HUES48 (cell line): ENCODE results near the gene PRKD1.
A peak's percentile ranks its signal among the peaks of the same experiment; 100 is the strongest.
"Not testable (repeated sequence)": the region's sequence is repeated elsewhere in the genome, so short reads cannot be mapped to it uniquely, and the experiment has no call there.

Source experiments
- H3K27ac ChIP-seq: one replicate; pipeline ENCODE4 v1.7.0; 2013; ENCODE audit warnings: low read depth, low read length, inconsistent platforms
- H3K27me3 ChIP-seq: 2 replicates; pipeline ENCODE4 v1.6.1; 2013; ENCODE audit warnings: mild to moderate bottlenecking, low read length; ENCODE audit not compliant: control insufficient read depth, insufficient read depth
- H3K36me3 ChIP-seq: 2 replicates; pipeline ENCODE4 v1.6.1; 2013; ENCODE audit warnings: low read length; ENCODE audit not compliant: control insufficient read depth, insufficient read depth
- H3K4me1 ChIP-seq: 2 replicates; pipeline ENCODE4 v1.6.1; 2013; ENCODE audit warnings: mild to moderate bottlenecking, low read length; ENCODE audit not compliant: control insufficient read depth, insufficient read depth
- H3K4me3 ChIP-seq: 2 replicates; pipeline ENCODE4 v1.5.1; 2013; ENCODE audit warnings: mild to moderate bottlenecking, low read depth, low read length
- H3K9ac ChIP-seq: 2 replicates; pipeline ENCODE4 v1.6.1; 2013; ENCODE audit warnings: mild to moderate bottlenecking, low read depth, low read length, moderate library complexity
- H3K9me3 ChIP-seq: 2 replicates; pipeline ENCODE4 v1.6.1; 2013; ENCODE audit warnings: low read length; ENCODE audit not compliant: control insufficient read depth, insufficient read depth

PRKD1 gene

GRCh38 chr14:29799464-29800095 is 128.1 kb downstream of the PRKD1 start:
- H3K9me3 ChIP-seq, result no peaks in the 10 kb centered on the region

GRCh38 chr14:29798811-29799210 is 128.8 kb downstream of the PRKD1 start:
- no peaks in the 10 kb centered on the region for H3K9me3 ChIP-seq

More at GRCh38 chr14:29799464-29800095, 128.1 kb downstream of the PRKD1 start:
- H3K9ac ChIP-seq, result peak overlapping the region; percentile 0; the same call in 1 of the 2 replicates
- H3K4me3 ChIP-seq, result no peak overlapping the region
- H3K4me1 ChIP-seq, result peaks cover 35% of the 10 kb centered on the region
- H3K36me3 ChIP-seq, result no peaks in the 10 kb centered on the region
- H3K27ac ChIP-seq, result no peak overlapping the region
- no peaks in the 10 kb centered on the region for H3K27me3 ChIP-seq

GRCh38 chr14:29798108-29798663 is 129.5 kb downstream of the PRKD1 start:
- H3K4me1 ChIP-seq, result peaks cover 28% of the 10 kb centered on the region
- no peak overlapping the region for H3K9ac ChIP-seq
- no peak overlapping the region for H3K27ac ChIP-seq
- no peak overlapping the region for H3K4me3 ChIP-seq
- no peaks in the 10 kb centered on the region for H3K36me3 ChIP-seq
- H3K27me3 ChIP-seq, result no peaks in the 10 kb centered on the region
- H3K9me3 ChIP-seq, result no peaks in the 10 kb centered on the region

More at GRCh38 chr14:29798811-29799210, 128.8 kb downstream of the PRKD1 start:
- Histone ChIP-seq H3K9ac (no peak overlapping the region), H3K4me1 (peaks cover 31% of the 10 kb centered on the region), H3K4me3 (no peak overlapping the region), H3K27ac (no peak overlapping the region), H3K27me3 (no peaks in the 10 kb centered on the region), H3K36me3 (no peaks in the 10 kb centered on the region)

- H3K4me1 ChIP-seq, result peaks cover 28% of the 10 kb centered on the region
- no peak overlapping the region for H3K27ac ChIP-seq
- H3K27me3 ChIP-seq, result no peaks in the 10 kb centered on the region
- no peak overlapping the region for H3K4me3 ChIP-seq
- H3K9ac ChIP-seq, result no peak overlapping the region
- H3K9me3 ChIP-seq, result no peaks in the 10 kb centered on the region
- no peaks in the 10 kb centered on the region for H3K36me3 ChIP-seq
These were observed 130.8 kb downstream of the PRKD1 start for GRCh38 chr14:29796853-29797252.

- no peak overlapping the region for H3K9ac ChIP-seq
- H3K36me3 ChIP-seq, result no peaks in the 10 kb centered on the region
- H3K9me3 ChIP-seq, result no peaks in the 10 kb centered on the region
- no peaks in the 10 kb centered on the region for H3K27me3 ChIP-seq
- no peak overlapping the region for H3K4me3 ChIP-seq
- peaks cover 9% of the 10 kb centered on the region; the same call in 1 of the 2 replicates for H3K4me1 ChIP-seq
- H3K27ac ChIP-seq, result no peak overlapping the region
These were observed 138.2 kb downstream of the PRKD1 start for GRCh38 chr14:29789475-29789874.

GRCh38 chr14:29788093-29788492 is 139.6 kb downstream of the PRKD1 start:
- no peak overlapping the region for H3K9ac ChIP-seq
- H3K27me3 ChIP-seq, result no peaks in the 10 kb centered on the region
- no peak overlapping the region for H3K4me3 ChIP-seq
- H3K36me3 ChIP-seq, result no peaks in the 10 kb centered on the region
- no peaks in the 10 kb centered on the region for H3K9me3 ChIP-seq
- H3K4me1 ChIP-seq, result peaks cover 9% of the 10 kb centered on the region; the same call in 1 of the 2 replicates
- no peak overlapping the region for H3K27ac ChIP-seq

GRCh38 chr14:29783556-29783955 is 144.1 kb downstream of the PRKD1 start:
- Histone ChIP-seq H3K27ac (no peak overlapping the region), H3K9ac (no peak overlapping the region), H3K9me3 (no peaks in the 10 kb centered on the region), H3K27me3 (no peaks in the 10 kb centered on the region), H3K36me3 (no peaks in the 10 kb centered on the region), H3K4me1 (peaks cover 8% of the 10 kb centered on the region; the same call in 1 of the 2 replicates), H3K4me3 (no peak overlapping the region)

GRCh38 chr14:29782041-29782440 is 145.6 kb downstream of the PRKD1 start:
- H3K27ac ChIP-seq, result no peak overlapping the region
- no peaks in the 10 kb centered on the region for H3K9me3 ChIP-seq
- no peak overlapping the region for H3K9ac ChIP-seq
- H3K27me3 ChIP-seq, result no peaks in the 10 kb centered on the region
- H3K36me3 ChIP-seq, result no peaks in the 10 kb centered on the region
- H3K4me1 ChIP-seq, result no peaks in the 10 kb centered on the region
- no peak overlapping the region for H3K4me3 ChIP-seq

GRCh38 chr14:29777142-29777541 is 150.5 kb downstream of the PRKD1 start:
- not testable (repeated sequence) for H3K4me3 ChIP-seq, H3K27ac ChIP-seq, H3K9ac ChIP-seq, H3K27me3 ChIP-seq, H3K4me1 ChIP-seq, H3K36me3 ChIP-seq
- peaks cover 10% of the 10 kb centered on the region; the same call in 1 of the 2 replicates for H3K9me3 ChIP-seq

GRCh38 chr14:29773990-29774389 is 153.7 kb downstream of the PRKD1 start:
- Histone ChIP-seq H3K9ac (no peak overlapping the region), H3K4me1 (no peaks in the 10 kb centered on the region), H3K36me3 (no peaks in the 10 kb centered on the region), H3K9me3 (peaks cover 16% of the 10 kb centered on the region; the same call in 1 of the 2 replicates), H3K27ac (no peak overlapping the region), H3K27me3 (no peaks in the 10 kb centered on the region), H3K4me3 (no peak overlapping the region)

GRCh38 chr14:29763342-29763858 is 164.2 kb downstream of the PRKD1 start:
- Histone ChIP-seq H3K36me3 (no peaks in the 10 kb centered on the region), H3K27me3 (no peaks in the 10 kb centered on the region), H3K9ac (no peak overlapping the region), H3K4me3 (no peak overlapping the region), H3K4me1 (peaks cover 27% of the 10 kb centered on the region), H3K9me3 (no peaks in the 10 kb centered on the region), H3K27ac (no peak overlapping the region)
